ENCODE results near the gene TCERG1L.

DNA sequence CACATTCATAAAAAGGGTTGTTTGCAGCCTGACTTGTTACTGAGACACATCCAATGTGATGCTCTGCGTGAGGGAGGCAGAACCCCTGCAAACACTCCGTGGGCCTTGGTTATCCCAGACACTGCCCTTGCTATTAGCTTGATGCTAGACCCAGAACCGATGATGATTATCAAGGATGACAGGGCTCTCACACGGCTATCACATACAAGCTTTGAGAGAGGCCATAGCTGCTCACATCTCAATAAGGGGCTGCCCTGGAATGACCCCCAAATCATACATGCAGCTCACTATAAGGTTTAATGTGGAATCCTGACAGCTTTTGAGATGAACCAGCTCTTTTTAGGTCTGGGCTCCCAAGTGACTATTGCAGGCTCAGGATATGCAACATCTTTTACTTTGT is 44.4 kb upstream of the TCERG1L start:
- TF ChIP-seq GATA2 (IDR thresholded peaks at IDR 0.05; ENCODE audit: low read depth, low read length) (no peak), GATA3 (IDR thresholded peaks at IDR 0.05; ENCODE audit: low read depth, low read length) (no peak)
